H1 (cell line): ENCODE results near the gene ZNF768. TPM values are rescaled to one million over a fixed set of nuclear protein-coding genes. Genes with fewer than 3 reads are reported as not detected.
A peak's percentile ranks its signal among the peaks of the same experiment; 100 is the strongest.

Source experiments
- CTCF ChIA-PET: fragments of 300-600 bp; sonication (Branson Sonifier 250); formaldehyde crosslinking; loops from one replicate; lab custom pipeline; 2021; ENCODE audit not compliant: partially characterized antibody; lab: Charles Lee
- POLR2A ChIA-PET: fragments of 300-600 bp; sonication (Branson Sonifier 250); formaldehyde crosslinking; loops from one replicate; lab custom pipeline; 2021; ENCODE audit warnings: inconsistent platforms; ENCODE audit not compliant: partially characterized antibody; lab: Charles Lee
- DNase-seq, 2 experiments: peaks; one replicate each; pipeline versions ENCODE4 v3.0.0 to v3.0.0-alpha.2; 2010 to 2022; ENCODE audit warnings: low spot score in 2 of 2, low read depth in 1 of 2, mixed read lengths in 1 of 2
- FAIRE-seq: peaks from 2 replicates; lab custom pipeline; 2011; peaks lifted over from hg19 to GRCh38; lab: Jason Lieb, UNC
- H2AFZ ChIP-seq: 2 replicates; pipeline ENCODE4 v1.8.1; 2012; ENCODE audit warnings: low read length, inconsistent platforms
- H2AK5ac ChIP-seq: 2 replicates; pipeline ENCODE4 v1.6.1; 2013; ENCODE audit warnings: low read depth, low read length
- H2BK120ac ChIP-seq: replicated peaks from 2 replicates; pipeline ENCODE3; 2013; ENCODE audit warnings: low read depth, low read length, inconsistent platforms
- H2BK12ac ChIP-seq: 2 replicates; pipeline ENCODE4 v1.6.1; 2013; ENCODE audit warnings: low read depth, low read length
- H2BK15ac ChIP-seq: 2 replicates; pipeline ENCODE4 v1.6.1; 2013; ENCODE audit warnings: low read length
- H2BK20ac ChIP-seq: 2 replicates; pipeline ENCODE4 v1.6.1; 2013; ENCODE audit warnings: low read length
- H2BK5ac ChIP-seq: 2 replicates; pipeline ENCODE4 v1.6.1; 2013; ENCODE audit warnings: low read depth, low read length
- H3K14ac ChIP-seq: 2 replicates; pipeline ENCODE4 v1.6.1; 2013; ENCODE audit warnings: inconsistent platforms; ENCODE audit not compliant: insufficient read length
- H3K18ac ChIP-seq: 2 replicates; pipeline ENCODE4 v1.6.1; 2013; ENCODE audit warnings: low read length; ENCODE audit errors: extremely low read depth
- H3K23ac ChIP-seq: 2 replicates; pipeline ENCODE4 v1.6.1; 2013; ENCODE audit warnings: inconsistent platforms; ENCODE audit not compliant: insufficient read length
- H3K23me2 ChIP-seq: 2 replicates; pipeline ENCODE4 v1.6.1; 2013; ENCODE audit warnings: low read depth, low read length
- H3K27ac ChIP-seq: 2 replicates; pipeline ENCODE4 v1.6.1; 2011; ENCODE audit warnings: low read depth, low read length, inconsistent platforms
- H3K27me3 ChIP-seq, 4 experiments: replicated peaks in 1 of 4; 1 replicate in 1 of 4; 2 replicates in 3 of 4; pipeline versions ENCODE4 v1.6.1 to v1.8.1; 2011 to 2013; ENCODE audit warnings: low read length in 3 of 4, mild to moderate bottlenecking in 3 of 4, inconsistent platforms in 2 of 4, mixed read lengths in 2 of 4, moderate library complexity in 1 of 4; ENCODE audit not compliant: control insufficient read depth in 3 of 4, insufficient read depth in 3 of 4; ENCODE audit errors: extremely low read depth in 1 of 4
- H3K36me3 ChIP-seq, 4 experiments: 2 replicates each; pipeline versions ENCODE4 v1.6.1 to v1.8.1; 2011 to 2013; ENCODE audit warnings: mild to moderate bottlenecking in 4 of 4, low read length in 3 of 4, moderate library complexity in 2 of 4, control low read depth in 1 of 4, inconsistent platforms in 1 of 4; ENCODE audit not compliant: insufficient read depth in 4 of 4, control insufficient read depth in 2 of 4
- H3K4ac ChIP-seq: replicated peaks from 2 replicates; pipeline ENCODE3; 2013; ENCODE audit warnings: low read length, low read depth, mixed read lengths, inconsistent platforms; ENCODE audit not compliant: insufficient read length
- H3K4me1 ChIP-seq, 4 experiments: replicated peaks in 1 of 4; 1 replicate in 1 of 4; 2 replicates in 3 of 4; pipeline versions ENCODE4 v1.6.1 to v1.8.1; 2011 to 2013; ENCODE audit warnings: low read length in 3 of 4, inconsistent platforms in 2 of 4, mixed read lengths in 1 of 4; ENCODE audit not compliant: insufficient read depth in 4 of 4, control insufficient read depth in 3 of 4
- H3K4me2 ChIP-seq, 2 experiments: 2 replicates each; pipeline versions ENCODE4 v1.6.1 to v1.8.1; 2011 to 2013; ENCODE audit warnings: low read depth in 2 of 2, low read length in 2 of 2, control low read depth in 1 of 2, inconsistent platforms in 1 of 2, mild to moderate bottlenecking in 1 of 2; ENCODE audit not compliant: insufficient read depth in 1 of 2
- H3K4me3 ChIP-seq, 4 experiments: fragments of 200-600, 300-600 bp in 1 of 4; sonication (generic), shearing (Covaris generic), sonication (Bioruptor Twin) in 1 of 4; 2 replicates each; pipeline versions ENCODE4 v1.5.1 to v1.8.1; 2011 to 2016; ENCODE audit warnings: low read length in 4 of 4, low read depth in 3 of 4, control low read depth in 2 of 4, inconsistent platforms in 2 of 4, mild to moderate bottlenecking in 2 of 4, mixed read lengths in 1 of 4, moderate library complexity in 1 of 4; ENCODE audit not compliant: insufficient read depth in 2 of 4; ENCODE audit errors: extremely low read depth in 1 of 4
- H3K56ac ChIP-seq: replicated peaks from 2 replicates; pipeline ENCODE3; 2013; ENCODE audit warnings: low read depth, mild to moderate bottlenecking, mixed read lengths, low read length, inconsistent platforms; ENCODE audit not compliant: insufficient read length
- H3K79me1 ChIP-seq: 2 replicates; pipeline ENCODE4 v1.6.1; 2013; ENCODE audit warnings: low read depth, low read length, control low read depth
- H3K79me2 ChIP-seq, 2 experiments: 2 replicates each; pipeline versions ENCODE4 v1.6.1 to v1.8.1; 2012 to 2013; ENCODE audit warnings: low read length in 2 of 2, mild to moderate bottlenecking in 2 of 2, inconsistent platforms in 1 of 2; ENCODE audit not compliant: insufficient read depth in 2 of 2, control insufficient read depth in 1 of 2
- H3K9ac ChIP-seq, 4 experiments: replicated peaks in 1 of 4; 1 replicate in 1 of 4; 2 replicates in 3 of 4; pipeline versions ENCODE4 v1.6.1 to v1.8.1; 2011 to 2013; ENCODE audit warnings: low read depth in 3 of 4, low read length in 3 of 4, control low read depth in 2 of 4, mild to moderate bottlenecking in 2 of 4, moderate library complexity in 2 of 4, inconsistent platforms in 1 of 4; ENCODE audit errors: extremely low read depth in 1 of 4
- H3K9me3 ChIP-seq, 2 experiments: 2 replicates each; pipeline versions ENCODE4 v1.6.1 to v1.8.1; 2012 to 2013; ENCODE audit warnings: mild to moderate bottlenecking in 2 of 2, moderate library complexity in 2 of 2, control low read depth in 1 of 2, inconsistent platforms in 1 of 2, low read depth in 1 of 2, low read length in 1 of 2, mixed read lengths in 1 of 2; ENCODE audit not compliant: insufficient read depth in 2 of 2
- H4K20me1 ChIP-seq, 2 experiments: replicated peaks in 1 of 2; 2 replicates each; pipeline versions ENCODE3 to v1.8.1; 2011 to 2013; ENCODE audit warnings: inconsistent platforms in 2 of 2, low read length in 2 of 2, mild to moderate bottlenecking in 1 of 2; ENCODE audit not compliant: insufficient read depth in 2 of 2, control insufficient read depth in 1 of 2
- H4K5ac ChIP-seq: 2 replicates; pipeline ENCODE4 v1.6.1; 2013; ENCODE audit warnings: low read length, low read depth, mixed read lengths, inconsistent platforms; ENCODE audit not compliant: insufficient read length
- H4K8ac ChIP-seq: 2 replicates; pipeline ENCODE4 v1.8.0; 2013; ENCODE audit warnings: mild to moderate bottlenecking, moderate library complexity, low read length, inconsistent platforms; ENCODE audit not compliant: insufficient read depth; ENCODE audit errors: extremely low read depth
- H4K91ac ChIP-seq: replicated peaks from 2 replicates; pipeline ENCODE3; 2013; ENCODE audit warnings: low read length, mixed read lengths, inconsistent platforms; ENCODE audit not compliant: insufficient read length
- CREB1 ChIP-seq: IDR thresholded peaks from 2 replicates; pipeline ENCODE4 v1.6.1; 2012; ENCODE audit warnings: inconsistent platforms
- KDM1A ChIP-seq: fragments of 200-600, 300-600 bp; sonication (generic); IDR thresholded peaks from 2 replicates; pipeline ENCODE4 v1.7.1; 2016; ENCODE audit warnings: mild to moderate bottlenecking, low read length, borderline replicate concordance
- RAD21 ChIP-seq, 2 experiments: IDR thresholded peaks in 1 of 2; conservative IDR thresholded peaks in 1 of 2; 2 replicates each; pipeline ENCODE4 v1.6.1; 2011; ENCODE audit warnings: low read depth in 2 of 2, low read length in 2 of 2, improper control_type of control experiment in 1 of 2, inconsistent platforms in 1 of 2, mild to moderate bottlenecking in 1 of 2, moderate library complexity in 1 of 2
- SAP30 ChIP-seq: fragments of 300-600 bp; sonication (generic); IDR thresholded peaks from 2 replicates; pipeline ENCODE4 v1.7.1; 2012; ENCODE audit warnings: low read length, moderate library complexity, mild to moderate bottlenecking, inconsistent platforms; ENCODE audit not compliant: insufficient read depth, insufficient replicate concordance
- SIX5 ChIP-seq: IDR thresholded peaks from 2 replicates; pipeline ENCODE4 v1.6.1; 2011; ENCODE audit warnings: mild to moderate bottlenecking, low read depth, low read length
- SP2 ChIP-seq: IDR thresholded peaks from 2 replicates; pipeline ENCODE4 v1.6.1; 2012; ENCODE audit warnings: mild to moderate bottlenecking, low read length, inconsistent platforms
- SP4 ChIP-seq: IDR thresholded peaks from 2 replicates; pipeline ENCODE4 v1.6.1; 2012; ENCODE audit warnings: low read length, inconsistent platforms
- SRF ChIP-seq: IDR thresholded peaks from 2 replicates; pipeline ENCODE4 v1.6.1; 2011; ENCODE audit warnings: mild to moderate bottlenecking, low read depth, low read length, moderate library complexity
- TBP ChIP-seq: IDR thresholded peaks from 2 replicates; pipeline ENCODE4 v1.6.1; 2011; ENCODE audit warnings: low read depth, low read length, improper control_type of control experiment
- YY1 ChIP-seq: IDR thresholded peaks from 2 replicates; pipeline ENCODE4 v1.6.1; 2011; ENCODE audit warnings: low read depth, mild to moderate bottlenecking, low read length
- WGBS, 2 experiments: shearing (Covaris generic) in 1 of 2; methylation state at CpG; one replicate each; pipeline versions ENCODE4 v1.1.6 to v1.1.7; 2013 to 2015; ENCODE audit warnings: low lambda C conversion rate in 2 of 2, mixed read lengths in 2 of 2, inconsistent platforms in 1 of 2, low coverage in 1 of 2, missing lambda C conversion rate in 1 of 2; ENCODE audit not compliant: insufficient replicate concordance in 2 of 2, insufficient coverage in 1 of 2, insufficient read length in 1 of 2; ENCODE audit errors: extremely low coverage in 1 of 2, missing lambda C conversion rate in 1 of 2; 5-methylcytosine and 5-hydroxymethylcytosine counted together
- polyA plus RNA-seq, 7 experiments: library from polyadenylated mRNA; depleted of rRNA in 3 of 7; stranded (reverse) in 5 of 7; unstranded in 2 of 7; fragments of >200 nt in 5 of 7; fragments of 200-250 nt in 2 of 7; gene quantifications; 1 replicate in 5 of 7; 2 replicates in 1 of 7; 4 replicates in 1 of 7; pipeline versions ENCODE4 v1.2.1 to v1.2.3, GENCODE V29; 2011 to 2013; ENCODE audit warnings: missing spikeins in 2 of 7, mixed read lengths in 2 of 7
- total RNA-seq: library from RNA; stranded (reverse); fragmentation: NEBNext Ultra II Directional; extraction: Animal tissue kit (Norgen Biotek cat#: 25700); gene quantifications from 2 replicates; pipeline ENCODE4 v1.2.1, GENCODE V29; 2021
- TF ChIP-seq, protein P1 (sequence below): IDR thresholded peaks from 2 replicates; pipeline ENCODE4 v1.6.1; 2012; ENCODE audit warnings: low read length, inconsistent platforms

The ZNF768 gene
- total and polyA plus RNA-seq, 2 of the 8 experiments (the other 6 are each of a cell fraction or from before 2014, with no cell fraction given), result 36.1 to 47.7 TPM

DNA sequence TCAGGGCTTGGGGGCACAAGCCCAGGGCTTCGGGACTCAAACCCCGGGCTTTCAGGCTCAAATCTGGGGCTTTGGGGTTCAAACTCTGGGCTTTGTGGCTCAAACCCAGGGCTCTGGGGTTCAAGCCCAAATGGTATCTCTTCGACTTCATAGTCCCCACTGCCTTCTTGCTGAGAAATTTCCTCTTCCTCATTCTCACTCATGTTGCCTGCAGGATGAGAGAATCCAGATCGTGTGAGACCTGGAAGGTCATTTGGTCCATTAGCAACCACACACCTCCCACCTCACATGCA is 576 bp downstream of the ZNF768 start:
- POLR2A ChIA-PET, result interaction anchor here (1.3 to 5.7 kb wide), 7 partner anchors 10 to 60 kb away, joined by 3 to 48 read pairs (median 10); partner anchors contain the start of genes ZNF688, ZNF747, ZNF764 and ZNF785
- H3K4me1 ChIP-seq, result peaks cover 3 to 6% (median 6%) of the 10 kb centered on the region in 4 experiments; a peak in 6 of 7 replicates

More for the DNA sequence above, 576 bp downstream of the ZNF768 start:
- Histone ChIP-seq H3K27me3 (no peaks in the 10 kb centered on the region), H3K79me1 (peaks cover 2% of the 10 kb centered on the region; the same call in 1 of the 2 replicates), H2BK120ac (no peak overlapping the region), H3K4ac (no peak overlapping the region), H3K27ac (no peak overlapping the region), H3K14ac (no peak overlapping the region), H3K23me2 (peaks cover 2% of the 10 kb centered on the region; the same call in 1 of the 2 replicates), H2BK20ac (no peak overlapping the region), H3K18ac (no peak overlapping the region), H4K20me1 (peaks cover 0 to 6% of the 10 kb centered on the region in 2 experiments), H4K8ac (peak overlapping the region; percentile 82; the same call in 1 of the 2 replicates), H4K91ac (no peak overlapping the region), H3K9me3 (no peaks in the 10 kb centered on the region), H2AK5ac (no peak overlapping the region), H3K23ac (no peak overlapping the region), H2AFZ (no peak overlapping the region), H2BK5ac (no peak overlapping the region), H3K4me2 (peak overlapping the region; percentile 79 to 89), H4K5ac (peak overlapping the region; percentile 47), H2BK12ac (no peak overlapping the region), H3K36me3 (peaks cover 0 to 11% (median 2%) of the 10 kb centered on the region in 4 experiments; a peak in 1 of 8 replicates), H2BK15ac (peak overlapping the region; percentile 61; the same call in 1 of the 2 replicates), H3K56ac (no peak overlapping the region), H3K4me3 (peak overlapping the region; percentile 71 to 99 (median 94)), H3K79me2 (no peaks in the 10 kb centered on the region), H3K9ac (peak overlapping the region in 1 of 4 experiments; percentile 42; a peak in 2 of 7 replicates)
- CTCF ChIA-PET, result interaction anchor here (1.3 to 2.1 kb wide), 5 partner anchors 9 to 96 kb away, joined by 4 to 11 read pairs (median 5); partner anchors contain the start of genes DCTPP1 and ZNF747
- no peak for DNase-seq
- no peak for FAIRE-seq
- 71% methylated on average over 4 of the region's 4 CpGs; no CpG with 5 or more reads in 1 of the 2 experiments for WGBS, 2 experiments
- TF ChIP-seq CREB1 (no peak), SIX5 (no peak), KDM1A (no peak), SRF (no peak), SP2 (no peak), RAD21 (IDR thresholded peaks at IDR 0.05 in 1 of 2, conservative IDR thresholded peaks at IDR 0.05 in 1 of 2; ENCODE audit: low read depth in 2 of 2, low read length in 2 of 2) (0 out of 4 replicates have a peak, but pooled peaks of 1 of the 2 experiments have one; percentile 1), YY1 (no peak), SAP30 (peak; percentile 92), TBP (no peak), SP4 (no peak)
- TF ChIP-seq, protein P1, sequence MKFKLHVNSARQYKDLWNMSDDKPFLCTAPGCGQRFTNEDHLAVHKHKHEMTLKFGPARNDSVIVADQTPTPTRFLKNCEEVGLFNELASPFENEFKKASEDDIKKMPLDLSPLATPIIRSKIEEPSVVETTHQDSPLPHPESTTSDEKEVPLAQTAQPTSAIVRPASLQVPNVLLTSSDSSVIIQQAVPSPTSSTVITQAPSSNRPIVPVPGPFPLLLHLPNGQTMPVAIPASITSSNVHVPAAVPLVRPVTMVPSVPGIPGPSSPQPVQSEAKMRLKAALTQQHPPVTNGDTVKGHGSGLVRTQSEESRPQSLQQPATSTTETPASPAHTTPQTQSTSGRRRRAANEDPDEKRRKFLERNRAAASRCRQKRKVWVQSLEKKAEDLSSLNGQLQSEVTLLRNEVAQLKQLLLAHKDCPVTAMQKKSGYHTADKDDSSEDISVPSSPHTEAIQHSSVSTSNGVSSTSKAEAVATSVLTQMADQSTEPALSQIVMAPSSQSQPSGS, result no peak
